AG08396 (cell line): ENCODE measurements around the gene MEGF10.
A peak's percentile ranks its signal among the peaks of the same experiment; 100 is the strongest.
"Not testable (repeated sequence)": the region's sequence is repeated elsewhere in the genome, so short reads cannot be mapped to it uniquely, and the experiment has no call there.

Experiments used
- DNase-seq: peaks from one replicate; pipeline ENCODE4 v3.0.0; 2012; ENCODE audit warnings: low spot score, mixed read lengths

Gene MEGF10

GRCh38 chr5:127290019-127290945 lies at the start of gene MEGF10:
Gene MEGF10, plus strand, starts transcription at chr5:127290796. Its CDS starts 40,513 bp downstream, at chr5:127331309.
- DNase-seq: peak; percentile 73

- DNase-seq: no peak
Measured at GRCh38 chr5:127243011-127243410, 47.6 kb upstream of the MEGF10 start.

GRCh38 chr5:127254729-127255284 lies 35.8 kb upstream of the MEGF10 start:
- no peak for DNase-seq

GRCh38 chr5:127256886-127257597 lies 33.6 kb upstream of the MEGF10 start:
- no peak for DNase-seq

- DNase-seq: no peak
Measured at GRCh38 chr5:127260686-127261085, 29.9 kb upstream of the MEGF10 start.

- not testable (repeated sequence) for DNase-seq
Measured at GRCh38 chr5:127265473-127265872, 25.1 kb upstream of the MEGF10 start.

- not testable (repeated sequence) for DNase-seq
Measured at GRCh38 chr5:127268342-127268741, 22.3 kb upstream of the MEGF10 start.

GRCh38 chr5:127270713-127271112 lies 19.9 kb upstream of the MEGF10 start:
- not testable (repeated sequence) for DNase-seq

- DNase-seq: no peak
Measured at GRCh38 chr5:127275641-127276193, 14.9 kb upstream of the MEGF10 start.

- DNase-seq: no peak
Measured at GRCh38 chr5:127280491-127281220, 9.9 kb upstream of the MEGF10 start.

GRCh38 chr5:127281609-127282008 lies 9.0 kb upstream of the MEGF10 start:
- DNase-seq: no peak

GRCh38 chr5:127288676-127289075 lies 1.9 kb upstream of the MEGF10 start:
- no peak for DNase-seq

- no peak for DNase-seq
Measured at GRCh38 chr5:127290946-127291693, 524 bp downstream of the MEGF10 start.

- DNase-seq: no peak
Measured at GRCh38 chr5:127292030-127292735, 1.6 kb downstream of the MEGF10 start.

GRCh38 chr5:127293373-127293772 lies 2.8 kb downstream of the MEGF10 start:
- no peak for DNase-seq

GRCh38 chr5:127294829-127295228 lies 4.2 kb downstream of the MEGF10 start:
- DNase-seq: no peak

- no peak for DNase-seq
Measured at GRCh38 chr5:127295454-127295853, 4.9 kb downstream of the MEGF10 start.

- DNase-seq: peak; percentile 15
Measured at GRCh38 chr5:127296321-127296720, 5.7 kb downstream of the MEGF10 start.

- DNase-seq: not testable (repeated sequence)
Measured at GRCh38 chr5:127296894-127297293, 6.3 kb downstream of the MEGF10 start.

GRCh38 chr5:127297348-127298035 lies 6.9 kb downstream of the MEGF10 start:
- no peak for DNase-seq
